MM.1S (cell line): ENCODE data around the gene MAPK12.

Experiments used
- CTCF ChIP-seq: fragments of 300-600 bp; sonication (generic); IDR thresholded peaks from 2 replicates; pipeline ENCODE4 v1.5.1; 2016; ENCODE audit warnings: antibody characterized with exemption, low read length, mixed read lengths
- EZH2 ChIP-seq: fragments of 300-600 bp; sonication (generic); optimal IDR thresholded peaks from 2 replicates; pipeline ENCODE3; 2017; ENCODE audit warnings: low read depth, mild to moderate bottlenecking, antibody characterized with exemption, low read length, mixed read lengths
- EZH2phosphoT487 ChIP-seq: fragments of 300-600 bp; sonication (generic); IDR thresholded peaks from 2 replicates; pipeline ENCODE4 v1.6.1; 2018; ENCODE audit warnings: antibody characterized with exemption, low read length

- TF ChIP-seq CTCF: no peak
- TF ChIP-seq EZH2: no peak
- no peak for TF ChIP-seq EZH2phosphoT487
These were observed 21.1 kb upstream of the MAPK12 start for GRCh38 chr22:50282361-50283155.
